ENCODE results near the gene RBM15. TPM values are rescaled to one million over a fixed set of nuclear protein-coding genes. Genes with fewer than 3 reads are reported as not detected.
A peak's percentile ranks its signal among the peaks of the same experiment; 100 is the strongest.

RBM15 gene
- total and polyA plus RNA-seq, 2 experiments from 2014 or later: 8.5 to 73.4 TPM

- Histone ChIP-seq H3K4me1 (ENCODE audit: low read depth) (peaks cover 7% of the 10 kb centered on the region), H3K27ac (no peak overlapping the region), H3K4me3 (no peak overlapping the region), H3K9me3 (ENCODE audit: low read depth) (no peaks in the 10 kb centered on the region), H3K36me3 (no peaks in the 10 kb centered on the region), H3K27me3 (no peaks in the 10 kb centered on the region)
- TF ChIP-seq CTCF (IDR thresholded peaks at IDR 0.05; ENCODE audit: low read depth, low read length): peak; percentile 99
- DNase-seq (ENCODE audit: low read depth in 1 of 2, low spot score in 1 of 2): peak; percentile 79 to 91
Measured at GRCh38 chr1:110312188-110313121, 26.7 kb upstream of the RBM15 start.

GRCh38 chr1:110316735-110317134, 22.4 kb upstream of the RBM15 start:
- H3K4me1 ChIP-seq (ENCODE audit: low read depth): no peaks in the 10 kb centered on the region
- H3K4me3 ChIP-seq: no peak overlapping the region
- DNase-seq (ENCODE audit: low read depth in 1 of 2, low spot score in 1 of 2): no peak
- no peaks in the 10 kb centered on the region for H3K9me3 ChIP-seq (ENCODE audit: low read depth)
- no peaks in the 10 kb centered on the region for H3K27me3 ChIP-seq
- TF ChIP-seq CTCF (IDR thresholded peaks at IDR 0.05; ENCODE audit: low read depth, low read length): no peak
- H3K36me3 ChIP-seq: no peaks in the 10 kb centered on the region
- no peak overlapping the region for H3K27ac ChIP-seq

- Histone ChIP-seq H3K9me3 (ENCODE audit: low read depth) (no peaks in the 10 kb centered on the region), H3K4me3 (no peak overlapping the region), H3K36me3 (no peaks in the 10 kb centered on the region), H3K4me1 (ENCODE audit: low read depth) (no peaks in the 10 kb centered on the region), H3K27me3 (no peaks in the 10 kb centered on the region), H3K27ac (no peak overlapping the region)
- DNase-seq (ENCODE audit: low read depth in 1 of 2, low spot score in 1 of 2): no peak
- no peak for TF ChIP-seq CTCF (IDR thresholded peaks at IDR 0.05; ENCODE audit: low read depth, low read length)
Measured at GRCh38 chr1:110318046-110318445, 21.1 kb upstream of the RBM15 start.

- Histone ChIP-seq H3K4me1 (ENCODE audit: low read depth) (no peaks in the 10 kb centered on the region), H3K27me3 (no peaks in the 10 kb centered on the region), H3K4me3 (no peak overlapping the region), H3K9me3 (ENCODE audit: low read depth) (no peaks in the 10 kb centered on the region), H3K27ac (no peak overlapping the region), H3K36me3 (no peaks in the 10 kb centered on the region)
- no peak for DNase-seq (ENCODE audit: low read depth in 1 of 2, low spot score in 1 of 2)
- no peak for TF ChIP-seq CTCF (IDR thresholded peaks at IDR 0.05; ENCODE audit: low read depth, low read length)
Measured at GRCh38 chr1:110319332-110320167, 19.6 kb upstream of the RBM15 start.

- Histone ChIP-seq H3K36me3 (no peaks in the 10 kb centered on the region), H3K4me1 (ENCODE audit: low read depth) (no peaks in the 10 kb centered on the region), H3K27me3 (no peaks in the 10 kb centered on the region), H3K27ac (no peak overlapping the region), H3K4me3 (no peak overlapping the region), H3K9me3 (ENCODE audit: low read depth) (no peaks in the 10 kb centered on the region)
- DNase-seq (ENCODE audit: low read depth in 1 of 2, low spot score in 1 of 2): no peak
- no peak for TF ChIP-seq CTCF (IDR thresholded peaks at IDR 0.05; ENCODE audit: low read depth, low read length)
Measured at GRCh38 chr1:110320168-110320518, 19.0 kb upstream of the RBM15 start.
